Thyroid gland (tissue), 4 donors: Measurements from ENCODE around the gene SARDH.

Experiments used
- CTCF ChIP-seq, 6 experiments: fragments of 200-600 bp in 3 of 6; fragments of 450-650 bp in 3 of 6; sonication (generic) in 3 of 6; IDR thresholded peaks; one replicate each; pipeline ENCODE4 v1.5.1; 2016 to 2019; ENCODE audit warnings: antibody characterized with exemption in 6 of 6, mild to moderate bottlenecking in 2 of 6, inconsistent platforms in 1 of 6, moderate library complexity in 1 of 6
- POLR2A ChIP-seq, 2 donors: fragments of 450-650 bp; IDR thresholded peaks; one replicate each; pipeline ENCODE4 v1.6.1; 2017; ENCODE audit warnings: antibody characterized with exemption in 2 of 2, mild to moderate bottlenecking in 2 of 2, moderate library complexity in 1 of 2

GRCh38 chr9:133693116-133693515 lies 45.0 kb downstream of the SARDH start:
- TF ChIP-seq POLR2A (IDR thresholded peaks at IDR 0.05) (no peak), CTCF (IDR thresholded peaks at IDR 0.05) (no peak)
